Upper lobe of left lung (tissue), 4 donors: Measurements from ENCODE around the gene RBP3.

Experiments
- CTCF ChIP-seq, 6 experiments: fragments of 450-650 bp in 4 of 6; fragments of 200-600 bp in 2 of 6; sonication (generic) in 2 of 6; IDR thresholded peaks; one replicate each; pipeline ENCODE4 v1.5.1; 2016 to 2019; ENCODE audit warnings: antibody characterized with exemption in 6 of 6
- EP300 ChIP-seq, 4 donors: sonication (generic); formaldehyde crosslinking; IDR thresholded peaks; one replicate each; pipeline ENCODE4 v1.5.1; 2017; ENCODE audit warnings: antibody characterized with exemption in 4 of 4, control low read depth in 2 of 4
- POLR2A ChIP-seq, 4 donors: fragments of 450-650 bp; IDR thresholded peaks; one replicate each; pipeline ENCODE4 v1.5.1; 2016 to 2017; ENCODE audit warnings: antibody characterized with exemption in 4 of 4, mild to moderate bottlenecking in 2 of 4
- POLR2AphosphoS5 ChIP-seq, 2 donors: sonication (generic); formaldehyde crosslinking; IDR thresholded peaks; one replicate each; pipeline ENCODE4 v1.5.1; 2017; ENCODE audit warnings: antibody characterized with exemption in 2 of 2

GRCh38 chr10:47337310-47337709, 10.9 kb upstream of the RBP3 start:
- no peak for TF ChIP-seq CTCF (IDR thresholded peaks at IDR 0.05)
- no peak for TF ChIP-seq EP300 (IDR thresholded peaks at IDR 0.05)
- TF ChIP-seq POLR2AphosphoS5 (IDR thresholded peaks at IDR 0.05) = no peak
- TF ChIP-seq POLR2A (IDR thresholded peaks at IDR 0.05) = no peak
